Mesendoderm (in vitro differentiated cells): ENCODE results near the gene AFM.
A peak's percentile ranks its signal among the peaks of the same experiment; 100 is the strongest.

Experiments used
- DNase-seq: peaks from one replicate; pipeline ENCODE4 v3.0.0; 2013
- H2AK5ac ChIP-seq: 2 replicates; pipeline ENCODE4 v1.6.1; 2013; ENCODE audit warnings: low read length, inconsistent platforms
- H2BK120ac ChIP-seq: 2 replicates; pipeline ENCODE4 v1.6.1; 2013; ENCODE audit warnings: low read depth, mild to moderate bottlenecking, low read length, moderate library complexity, mixed read lengths
- H2BK15ac ChIP-seq: replicated peaks from 2 replicates; pipeline ENCODE4 v1.6.1; 2013; ENCODE audit warnings: low read depth, mild to moderate bottlenecking, moderate library complexity
- H2BK5ac ChIP-seq: 2 replicates; pipeline ENCODE4 v1.6.1; 2013; ENCODE audit warnings: low read length, inconsistent platforms
- H3K18ac ChIP-seq: 2 replicates; pipeline ENCODE4 v1.6.1; 2013; ENCODE audit warnings: mild to moderate bottlenecking, low read length, mixed read lengths
- H3K23ac ChIP-seq: one replicate; pipeline ENCODE4 v1.6.1; 2013; ENCODE audit warnings: low read length
- H3K27ac ChIP-seq: 2 replicates; pipeline ENCODE4 v1.5.1; 2013; ENCODE audit warnings: low read depth, mild to moderate bottlenecking, inconsistent platforms, low read length, moderate library complexity
- H3K27me3 ChIP-seq: 2 replicates; pipeline ENCODE4 v1.6.1; 2013; ENCODE audit warnings: low read length, control low read depth, mild to moderate bottlenecking, inconsistent platforms; ENCODE audit not compliant: insufficient read depth, poor library complexity
- H3K36me3 ChIP-seq: 2 replicates; pipeline ENCODE4 v1.6.1; 2013; ENCODE audit warnings: low read length, inconsistent platforms; ENCODE audit not compliant: control insufficient read depth, insufficient read depth
- H3K4ac ChIP-seq: one replicate; pipeline ENCODE4 v1.6.1; 2013; ENCODE audit warnings: low read depth, mild to moderate bottlenecking, low read length, moderate library complexity
- H3K4me1 ChIP-seq: 2 replicates; pipeline ENCODE4 v1.6.1; 2013; ENCODE audit warnings: low read depth, low read length, inconsistent platforms; ENCODE audit not compliant: control insufficient read depth
- H3K4me2 ChIP-seq: 2 replicates; pipeline ENCODE4 v1.6.1; 2013; ENCODE audit warnings: low read length
- H3K4me3 ChIP-seq: 2 replicates; pipeline ENCODE4 v1.5.1; 2013; ENCODE audit warnings: mild to moderate bottlenecking, low read length
- H3K56ac ChIP-seq: one replicate; pipeline ENCODE4 v1.6.1; 2013; ENCODE audit warnings: low read length
- H3K79me1 ChIP-seq: 2 replicates; pipeline ENCODE4 v1.6.1; 2013; ENCODE audit warnings: low read length, inconsistent platforms
- H3K79me2 ChIP-seq: 2 replicates; pipeline ENCODE4 v1.6.1; 2013; ENCODE audit warnings: mild to moderate bottlenecking, low read length; ENCODE audit not compliant: control insufficient read depth, insufficient read depth
- H3K9ac ChIP-seq: 2 replicates; pipeline ENCODE4 v1.6.1; 2013; ENCODE audit warnings: low read length, inconsistent platforms
- H4K5ac ChIP-seq: one replicate; pipeline ENCODE4 v1.6.1; 2013; ENCODE audit warnings: low read length
- H4K8ac ChIP-seq: one replicate; pipeline ENCODE4 v1.6.1; 2013; ENCODE audit warnings: low read depth, mild to moderate bottlenecking, control low read depth, low read length, moderate library complexity
- WGBS: extraction: QIAGEN DNeasy Blood & Tissue Kit; methylation state at CpG from one replicate; pipeline ENCODE4 v1.1.7; 2013; ENCODE audit warnings: low lambda C conversion rate, missing lambda C conversion rate; ENCODE audit not compliant: insufficient coverage; ENCODE audit errors: extremely low coverage; 5-methylcytosine and 5-hydroxymethylcytosine counted together

AFM gene

GRCh38 chr4:73446336-73446938 lies 35.1 kb upstream of the AFM start:
- H3K79me1 ChIP-seq, result no peaks in the 10 kb centered on the region
- peak; percentile 67 for DNase-seq
- H3K27me3 ChIP-seq, result no peaks in the 10 kb centered on the region
- H3K56ac ChIP-seq, result no peak overlapping the region
- H3K4me3 ChIP-seq, result no peak overlapping the region
- no peak overlapping the region for H4K8ac ChIP-seq
- no peak overlapping the region for H2BK5ac ChIP-seq
- no peak overlapping the region for H3K23ac ChIP-seq
- H3K27ac ChIP-seq, result no peak overlapping the region
- no peak overlapping the region for H2BK15ac ChIP-seq
- H3K9ac ChIP-seq, result no peak overlapping the region
- H3K36me3 ChIP-seq, result no peaks in the 10 kb centered on the region
- no peak overlapping the region for H3K4me2 ChIP-seq
- H2BK120ac ChIP-seq, result no peak overlapping the region
- no peaks in the 10 kb centered on the region for H3K4me1 ChIP-seq
- H3K4ac ChIP-seq, result no peak overlapping the region
- H3K18ac ChIP-seq, result no peak overlapping the region
- H3K79me2 ChIP-seq, result no peaks in the 10 kb centered on the region
- H4K5ac ChIP-seq, result no peak overlapping the region
- WGBS, result no CpG with 5 or more reads among the region's 4 CpGs
- no peak overlapping the region for H2AK5ac ChIP-seq

DNA sequence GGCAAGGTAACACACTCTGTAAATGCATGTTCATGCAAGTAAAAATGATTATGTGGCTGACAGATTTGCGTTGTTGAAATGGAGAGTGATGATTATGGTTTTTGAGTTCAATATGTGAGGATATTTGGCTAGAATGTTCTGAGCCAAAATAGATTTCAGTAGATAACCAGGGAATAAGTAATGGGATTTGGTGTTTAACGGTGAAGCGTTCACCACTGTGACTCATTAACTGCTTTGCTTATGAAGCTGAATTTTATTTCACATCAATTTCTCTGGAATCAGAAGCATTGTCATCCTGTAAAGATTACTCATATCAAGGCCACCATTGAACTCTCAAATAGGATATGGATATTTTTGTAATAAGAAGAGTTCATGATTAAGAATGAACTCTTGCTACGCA lies 33.9 kb upstream of the AFM start:
- Histone ChIP-seq H3K4me2 (no peak overlapping the region), H3K36me3 (no peaks in the 10 kb centered on the region), H3K4me3 (no peak overlapping the region)

GRCh38 chr4:73448448-73449203 lies 32.9 kb upstream of the AFM start:
- H2BK15ac ChIP-seq, result no peak overlapping the region
- H3K36me3 ChIP-seq, result no peaks in the 10 kb centered on the region
- H3K79me2 ChIP-seq, result no peaks in the 10 kb centered on the region
- no peak overlapping the region for H2BK120ac ChIP-seq
- H3K23ac ChIP-seq, result no peak overlapping the region
- no peak overlapping the region for H3K9ac ChIP-seq
- no peak overlapping the region for H2BK5ac ChIP-seq
- no peak overlapping the region for H2AK5ac ChIP-seq
- no peak overlapping the region for H3K4me2 ChIP-seq
- H4K5ac ChIP-seq, result no peak overlapping the region
- H3K18ac ChIP-seq, result no peak overlapping the region
- no peak overlapping the region for H4K8ac ChIP-seq
- H3K56ac ChIP-seq, result no peak overlapping the region
- no CpG with 5 or more reads among the region's 4 CpGs for WGBS
- no peak for DNase-seq
- no peak overlapping the region for H3K4me3 ChIP-seq
- no peaks in the 10 kb centered on the region for H3K27me3 ChIP-seq
- H3K4me1 ChIP-seq, result peaks cover 7% of the 10 kb centered on the region
- no peaks in the 10 kb centered on the region for H3K79me1 ChIP-seq
- H3K27ac ChIP-seq, result no peak overlapping the region
- no peak overlapping the region for H3K4ac ChIP-seq

More for the DNA sequence above, 33.9 kb upstream of the AFM start:
- Histone ChIP-seq H3K79me1 (no peaks in the 10 kb centered on the region), H3K27ac (no peak overlapping the region), H2BK5ac (no peak overlapping the region), H2BK120ac (no peak overlapping the region), H3K9ac (no peak overlapping the region), H3K56ac (no peak overlapping the region), H3K27me3 (no peaks in the 10 kb centered on the region), H3K79me2 (no peaks in the 10 kb centered on the region), H4K8ac (no peak overlapping the region), H4K5ac (no peak overlapping the region), H3K18ac (no peak overlapping the region), H2AK5ac (no peak overlapping the region), H3K23ac (no peak overlapping the region), H2BK15ac (no peak overlapping the region), H3K4ac (no peak overlapping the region), H3K4me1 (peaks cover 2% of the 10 kb centered on the region)
- DNase-seq, result no peak
- 100% methylated on average over 1 of the region's 4 CpGs for WGBS

- Histone ChIP-seq H3K23ac (no peak overlapping the region), H3K79me2 (no peaks in the 10 kb centered on the region), H3K9ac (no peak overlapping the region), H3K56ac (no peak overlapping the region), H3K4me2 (no peak overlapping the region), H4K5ac (no peak overlapping the region), H3K27ac (peak overlapping the region; percentile 3), H4K8ac (no peak overlapping the region), H3K4ac (no peak overlapping the region), H2AK5ac (no peak overlapping the region), H3K4me3 (no peak overlapping the region), H3K4me1 (peaks cover 7% of the 10 kb centered on the region), H3K79me1 (no peaks in the 10 kb centered on the region), H3K18ac (peak overlapping the region; percentile 45), H2BK5ac (no peak overlapping the region), H3K36me3 (no peaks in the 10 kb centered on the region), H2BK15ac (no peak overlapping the region), H3K27me3 (no peaks in the 10 kb centered on the region), H2BK120ac (no peak overlapping the region)
- peak; percentile 85 for DNase-seq
- WGBS, result no CpG with 5 or more reads among the region's 9 CpGs
These were observed 31.0 kb upstream of the AFM start for GRCh38 chr4:73450398-73451004.

GRCh38 chr4:73451404-73451803 lies 30.1 kb upstream of the AFM start:
- Histone ChIP-seq H2BK5ac (no peak overlapping the region), H3K79me1 (no peaks in the 10 kb centered on the region), H3K23ac (no peak overlapping the region), H4K8ac (no peak overlapping the region), H3K27me3 (no peaks in the 10 kb centered on the region), H2BK120ac (no peak overlapping the region), H4K5ac (no peak overlapping the region), H3K4me2 (no peak overlapping the region), H3K79me2 (no peaks in the 10 kb centered on the region), H3K4me3 (no peak overlapping the region), H3K9ac (no peak overlapping the region), H2BK15ac (no peak overlapping the region), H3K4ac (no peak overlapping the region), H3K56ac (no peak overlapping the region), H2AK5ac (no peak overlapping the region), H3K27ac (no peak overlapping the region), H3K36me3 (no peaks in the 10 kb centered on the region), H3K18ac (no peak overlapping the region), H3K4me1 (peaks cover 7% of the 10 kb centered on the region)
- peak; percentile 90 for DNase-seq
- no CpG with 5 or more reads among the region's 3 CpGs for WGBS
